ENCODE data around the gene NIPAL3. TPM values are rescaled to one million over a fixed set of nuclear protein-coding genes. Genes with fewer than 3 reads are reported as not detected.
A peak's percentile ranks its signal among the peaks of the same experiment; 100 is the strongest.

NIPAL3 gene
- total RNA-seq, 1 experiment from 2014 or later: 11.2 TPM

GRCh38 chr1:24440436-24440835, 24.8 kb downstream of the NIPAL3 start (continued):
- TF ChIP-seq, protein P1, sequence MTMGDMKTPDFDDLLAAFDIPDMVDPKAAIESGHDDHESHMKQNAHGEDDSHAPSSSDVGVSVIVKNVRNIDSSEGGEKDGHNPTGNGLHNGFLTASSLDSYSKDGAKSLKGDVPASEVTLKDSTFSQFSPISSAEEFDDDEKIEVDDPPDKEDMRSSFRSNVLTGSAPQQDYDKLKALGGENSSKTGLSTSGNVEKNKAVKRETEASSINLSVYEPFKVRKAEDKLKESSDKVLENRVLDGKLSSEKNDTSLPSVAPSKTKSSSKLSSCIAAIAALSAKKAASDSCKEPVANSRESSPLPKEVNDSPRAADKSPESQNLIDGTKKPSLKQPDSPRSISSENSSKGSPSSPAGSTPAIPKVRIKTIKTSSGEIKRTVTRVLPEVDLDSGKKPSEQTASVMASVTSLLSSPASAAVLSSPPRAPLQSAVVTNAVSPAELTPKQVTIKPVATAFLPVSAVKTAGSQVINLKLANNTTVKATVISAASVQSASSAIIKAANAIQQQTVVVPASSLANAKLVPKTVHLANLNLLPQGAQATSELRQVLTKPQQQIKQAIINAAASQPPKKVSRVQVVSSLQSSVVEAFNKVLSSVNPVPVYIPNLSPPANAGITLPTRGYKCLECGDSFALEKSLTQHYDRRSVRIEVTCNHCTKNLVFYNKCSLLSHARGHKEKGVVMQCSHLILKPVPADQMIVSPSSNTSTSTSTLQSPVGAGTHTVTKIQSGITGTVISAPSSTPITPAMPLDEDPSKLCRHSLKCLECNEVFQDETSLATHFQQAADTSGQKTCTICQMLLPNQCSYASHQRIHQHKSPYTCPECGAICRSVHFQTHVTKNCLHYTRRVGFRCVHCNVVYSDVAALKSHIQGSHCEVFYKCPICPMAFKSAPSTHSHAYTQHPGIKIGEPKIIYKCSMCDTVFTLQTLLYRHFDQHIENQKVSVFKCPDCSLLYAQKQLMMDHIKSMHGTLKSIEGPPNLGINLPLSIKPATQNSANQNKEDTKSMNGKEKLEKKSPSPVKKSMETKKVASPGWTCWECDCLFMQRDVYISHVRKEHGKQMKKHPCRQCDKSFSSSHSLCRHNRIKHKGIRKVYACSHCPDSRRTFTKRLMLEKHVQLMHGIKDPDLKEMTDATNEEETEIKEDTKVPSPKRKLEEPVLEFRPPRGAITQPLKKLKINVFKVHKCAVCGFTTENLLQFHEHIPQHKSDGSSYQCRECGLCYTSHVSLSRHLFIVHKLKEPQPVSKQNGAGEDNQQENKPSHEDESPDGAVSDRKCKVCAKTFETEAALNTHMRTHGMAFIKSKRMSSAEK (CRISPR knock-in tag; IDR thresholded peaks at IDR 0.05; ENCODE audit: borderline replicate concordance): no peak
- TF ChIP-seq, protein P2, sequence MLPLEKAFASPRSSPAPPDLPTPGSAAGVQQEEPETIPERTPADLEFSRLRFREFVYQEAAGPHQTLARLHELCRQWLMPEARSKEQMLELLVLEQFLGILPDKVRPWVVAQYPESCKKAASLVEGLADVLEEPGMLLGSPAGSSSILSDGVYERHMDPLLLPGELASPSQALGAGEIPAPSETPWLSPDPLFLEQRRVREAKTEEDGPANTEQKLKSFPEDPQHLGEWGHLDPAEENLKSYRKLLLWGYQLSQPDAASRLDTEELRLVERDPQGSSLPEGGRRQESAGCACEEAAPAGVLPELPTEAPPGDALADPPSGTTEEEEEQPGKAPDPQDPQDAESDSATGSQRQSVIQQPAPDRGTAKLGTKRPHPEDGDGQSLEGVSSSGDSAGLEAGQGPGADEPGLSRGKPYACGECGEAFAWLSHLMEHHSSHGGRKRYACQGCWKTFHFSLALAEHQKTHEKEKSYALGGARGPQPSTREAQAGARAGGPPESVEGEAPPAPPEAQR (CRISPR knock-in tag; IDR thresholded peaks at IDR 0.05): no peak
- TF ChIP-seq, protein P3, sequence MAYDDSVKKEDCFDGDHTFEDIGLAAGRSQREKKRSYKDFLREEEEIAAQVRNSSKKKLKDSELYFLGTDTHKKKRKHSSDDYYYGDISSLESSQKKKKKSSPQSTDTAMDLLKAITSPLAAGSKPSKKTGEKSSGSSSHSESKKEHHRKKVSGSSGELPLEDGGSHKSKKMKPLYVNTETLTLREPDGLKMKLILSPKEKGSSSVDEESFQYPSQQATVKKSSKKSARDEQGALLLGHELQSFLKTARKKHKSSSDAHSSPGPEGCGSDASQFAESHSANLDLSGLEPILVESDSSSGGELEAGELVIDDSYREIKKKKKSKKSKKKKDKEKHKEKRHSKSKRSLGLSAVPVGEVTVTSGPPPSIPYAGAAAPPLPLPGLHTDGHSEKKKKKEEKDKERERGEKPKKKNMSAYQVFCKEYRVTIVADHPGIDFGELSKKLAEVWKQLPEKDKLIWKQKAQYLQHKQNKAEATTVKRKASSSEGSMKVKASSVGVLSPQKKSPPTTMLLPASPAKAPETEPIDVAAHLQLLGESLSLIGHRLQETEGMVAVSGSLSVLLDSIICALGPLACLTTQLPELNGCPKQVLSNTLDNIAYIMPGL (CRISPR knock-in tag; IDR thresholded peaks at IDR 0.05): no peak
- TF ChIP-seq ZBTB43 (CRISPR knock-in tag; IDR thresholded peaks at IDR 0.05): no peak
- no peak for TF ChIP-seq ZBTB21 (CRISPR knock-in tag; IDR thresholded peaks at IDR 0.05; ENCODE audit: borderline replicate concordance)

GRCh38 chr1:24441480-24441879, 25.9 kb downstream of the NIPAL3 start:
- H3K27me3 Mint-ChIP-seq (ENCODE audit: low read depth): no peaks in the 10 kb centered on the region
- H3K4me1 Mint-ChIP-seq: peaks cover 14% of the 10 kb centered on the region
- ChIA-PET CTCF (interaction anchor here (1.6 kb wide), 1 partner anchor 26 kb away, joined by 7 read pairs; the partner anchor contains the start of gene NIPAL3), POLR2A (no interaction called here)
- H3K9me3 Mint-ChIP-seq: no peaks in the 10 kb centered on the region
- no peak overlapping the region for H3K4me3 Mint-ChIP-seq
- DNase-seq (ENCODE audit: low spot score): no peak
- peak overlapping the region; percentile 75; the same call in 1 of the 2 replicates for H3K27ac Mint-ChIP-seq
- ATAC-seq: no peak
- TF ChIP-seq RORB (CRISPR knock-in tag; IDR thresholded peaks at IDR 0.05) (no peak), CBFB (CRISPR knock-in tag; IDR thresholded peaks at IDR 0.05; ENCODE audit: low read depth) (no peak), ESRRA (CRISPR knock-in tag; IDR thresholded peaks at IDR 0.05; ENCODE audit: borderline replicate concordance) (no peak), ZNF416 (CRISPR knock-in tag; IDR thresholded peaks at IDR 0.05) (no peak), MYBL2 (CRISPR knock-in tag; IDR thresholded peaks at IDR 0.05) (no peak)
- TF ChIP-seq, protein P4, sequence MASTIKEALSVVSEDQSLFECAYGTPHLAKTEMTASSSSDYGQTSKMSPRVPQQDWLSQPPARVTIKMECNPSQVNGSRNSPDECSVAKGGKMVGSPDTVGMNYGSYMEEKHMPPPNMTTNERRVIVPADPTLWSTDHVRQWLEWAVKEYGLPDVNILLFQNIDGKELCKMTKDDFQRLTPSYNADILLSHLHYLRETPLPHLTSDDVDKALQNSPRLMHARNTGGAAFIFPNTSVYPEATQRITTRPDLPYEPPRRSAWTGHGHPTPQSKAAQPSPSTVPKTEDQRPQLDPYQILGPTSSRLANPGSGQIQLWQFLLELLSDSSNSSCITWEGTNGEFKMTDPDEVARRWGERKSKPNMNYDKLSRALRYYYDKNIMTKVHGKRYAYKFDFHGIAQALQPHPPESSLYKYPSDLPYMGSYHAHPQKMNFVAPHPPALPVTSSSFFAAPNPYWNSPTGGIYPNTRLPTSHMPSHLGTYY (CRISPR knock-in tag; IDR thresholded peaks at IDR 0.05): no peak
- TF ChIP-seq, protein P5, sequence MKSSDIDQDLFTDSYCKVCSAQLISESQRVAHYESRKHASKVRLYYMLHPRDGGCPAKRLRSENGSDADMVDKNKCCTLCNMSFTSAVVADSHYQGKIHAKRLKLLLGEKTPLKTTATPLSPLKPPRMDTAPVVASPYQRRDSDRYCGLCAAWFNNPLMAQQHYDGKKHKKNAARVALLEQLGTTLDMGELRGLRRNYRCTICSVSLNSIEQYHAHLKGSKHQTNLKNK (CRISPR knock-in tag; IDR thresholded peaks at IDR 0.05): no peak
- peaks cover 3% of the 10 kb centered on the region; the same call in 1 of the 2 replicates for H3K36me3 Mint-ChIP-seq
